GM12873 (cell line): ENCODE measurements around the gene DNAH2.

Source experiments
- TF ChIP-seq, protein P1 (sequence below): IDR thresholded peaks from 2 replicates; pipeline ENCODE4 v1.5.1; 2012; ENCODE audit warnings: low read depth, mild to moderate bottlenecking, moderate library complexity, low read length, control low read depth; ENCODE audit not compliant: insufficient read depth; ENCODE audit errors: missing control alignments

DNAH2 gene

DNA sequence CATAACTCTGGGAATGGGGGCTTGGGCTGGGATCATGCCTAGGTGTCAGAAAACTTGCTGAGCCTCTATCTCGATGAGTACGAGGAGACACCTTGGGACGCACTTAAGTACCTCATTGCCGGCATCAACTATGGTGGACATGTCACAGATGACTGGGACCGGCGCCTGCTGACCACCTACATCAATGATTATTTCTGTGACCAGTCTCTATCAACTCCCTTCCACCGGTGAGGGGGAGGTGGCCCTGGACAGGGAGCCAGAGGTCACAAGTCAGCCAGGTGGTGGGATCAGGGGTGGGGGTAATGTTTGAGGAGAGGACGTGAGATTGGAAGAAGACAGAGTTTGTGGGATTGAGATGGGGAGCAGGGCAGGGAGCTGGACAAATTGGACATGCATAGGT lies 113.1 kb downstream of the DNAH2 start:
- TF ChIP-seq, protein P1, sequence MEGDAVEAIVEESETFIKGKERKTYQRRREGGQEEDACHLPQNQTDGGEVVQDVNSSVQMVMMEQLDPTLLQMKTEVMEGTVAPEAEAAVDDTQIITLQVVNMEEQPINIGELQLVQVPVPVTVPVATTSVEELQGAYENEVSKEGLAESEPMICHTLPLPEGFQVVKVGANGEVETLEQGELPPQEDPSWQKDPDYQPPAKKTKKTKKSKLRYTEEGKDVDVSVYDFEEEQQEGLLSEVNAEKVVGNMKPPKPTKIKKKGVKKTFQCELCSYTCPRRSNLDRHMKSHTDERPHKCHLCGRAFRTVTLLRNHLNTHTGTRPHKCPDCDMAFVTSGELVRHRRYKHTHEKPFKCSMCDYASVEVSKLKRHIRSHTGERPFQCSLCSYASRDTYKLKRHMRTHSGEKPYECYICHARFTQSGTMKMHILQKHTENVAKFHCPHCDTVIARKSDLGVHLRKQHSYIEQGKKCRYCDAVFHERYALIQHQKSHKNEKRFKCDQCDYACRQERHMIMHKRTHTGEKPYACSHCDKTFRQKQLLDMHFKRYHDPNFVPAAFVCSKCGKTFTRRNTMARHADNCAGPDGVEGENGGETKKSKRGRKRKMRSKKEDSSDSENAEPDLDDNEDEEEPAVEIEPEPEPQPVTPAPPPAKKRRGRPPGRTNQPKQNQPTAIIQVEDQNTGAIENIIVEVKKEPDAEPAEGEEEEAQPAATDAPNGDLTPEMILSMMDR: no peak

DNA sequence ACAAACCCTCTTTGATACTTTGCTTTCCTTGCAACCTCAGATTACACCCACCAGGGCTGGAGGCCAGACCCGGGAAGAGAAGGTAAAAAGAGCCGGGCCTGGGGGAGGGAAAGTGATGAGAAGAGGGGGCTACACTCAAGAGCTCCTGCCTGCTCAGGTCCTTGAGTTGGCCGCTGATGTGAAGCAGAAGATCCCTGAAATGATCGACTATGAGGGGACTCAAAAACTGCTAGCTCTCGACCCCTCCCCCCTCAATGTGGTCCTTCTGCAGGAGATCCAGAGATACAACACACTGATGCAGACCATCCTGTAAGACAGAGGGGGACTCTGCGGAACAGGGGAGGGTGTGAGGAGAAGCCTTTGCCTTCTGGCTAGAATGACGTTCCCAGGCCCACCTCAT lies 113.7 kb downstream of the DNAH2 start:
- TF ChIP-seq, protein P1: no peak

DNA sequence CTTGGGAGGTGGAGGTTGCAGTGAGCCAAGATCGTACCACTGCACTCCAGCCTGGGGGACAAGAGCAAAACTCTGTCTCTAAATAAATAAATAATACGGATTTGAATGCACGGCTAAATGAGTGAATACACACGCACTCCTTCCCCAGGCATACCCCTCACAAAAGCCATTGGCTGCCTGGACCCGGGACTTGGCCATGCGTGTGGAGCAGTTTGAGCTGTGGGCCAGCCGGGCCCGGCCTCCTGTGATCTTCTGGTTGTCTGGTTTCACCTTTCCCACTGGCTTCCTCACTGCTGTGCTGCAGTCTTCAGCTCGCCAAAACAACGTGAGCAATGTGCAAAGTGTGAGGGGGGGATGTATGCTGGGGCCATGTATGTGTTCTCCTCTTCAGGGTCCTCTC lies 114.9 kb downstream of the DNAH2 start:
- TF ChIP-seq, protein P1: no peak

DNA sequence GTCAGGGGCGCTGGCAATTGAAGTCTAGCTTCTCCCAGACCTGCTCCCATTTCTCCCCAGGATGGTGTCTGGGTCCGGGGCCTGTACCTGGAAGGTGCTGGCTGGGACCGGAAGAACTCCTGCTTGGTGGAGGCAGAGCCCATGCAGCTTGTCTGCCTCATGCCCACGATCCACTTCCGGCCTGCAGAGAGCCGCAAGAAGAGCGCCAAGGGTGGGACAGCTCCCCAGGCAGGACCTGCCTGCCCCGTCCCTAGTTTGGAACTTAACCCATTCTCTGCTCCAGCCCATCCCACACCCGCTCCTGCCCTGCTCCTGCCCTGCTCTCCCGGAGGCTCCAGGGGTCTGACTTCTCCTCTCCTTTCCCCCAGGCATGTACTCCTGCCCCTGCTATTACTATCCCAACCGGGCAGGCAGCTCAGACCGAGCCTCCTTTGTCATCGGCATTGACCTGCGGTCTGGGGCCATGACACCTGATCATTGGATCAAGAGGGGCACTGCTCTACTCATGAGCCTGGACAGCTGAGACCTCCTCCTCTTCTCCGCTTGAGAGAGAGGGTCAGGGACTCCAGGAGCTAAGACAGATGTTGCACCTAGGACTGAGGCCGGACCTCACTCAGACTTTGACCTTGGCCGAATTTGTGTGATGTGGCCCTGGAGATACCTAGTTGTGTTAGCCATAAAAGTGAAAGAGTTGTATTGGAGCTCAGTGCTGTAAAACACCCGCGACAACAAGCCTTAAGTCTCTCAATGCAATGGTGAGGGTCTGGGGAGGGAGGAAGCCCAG lies 115.7 kb downstream of the DNAH2 start:
- TF ChIP-seq, protein P1: no peak

DNA sequence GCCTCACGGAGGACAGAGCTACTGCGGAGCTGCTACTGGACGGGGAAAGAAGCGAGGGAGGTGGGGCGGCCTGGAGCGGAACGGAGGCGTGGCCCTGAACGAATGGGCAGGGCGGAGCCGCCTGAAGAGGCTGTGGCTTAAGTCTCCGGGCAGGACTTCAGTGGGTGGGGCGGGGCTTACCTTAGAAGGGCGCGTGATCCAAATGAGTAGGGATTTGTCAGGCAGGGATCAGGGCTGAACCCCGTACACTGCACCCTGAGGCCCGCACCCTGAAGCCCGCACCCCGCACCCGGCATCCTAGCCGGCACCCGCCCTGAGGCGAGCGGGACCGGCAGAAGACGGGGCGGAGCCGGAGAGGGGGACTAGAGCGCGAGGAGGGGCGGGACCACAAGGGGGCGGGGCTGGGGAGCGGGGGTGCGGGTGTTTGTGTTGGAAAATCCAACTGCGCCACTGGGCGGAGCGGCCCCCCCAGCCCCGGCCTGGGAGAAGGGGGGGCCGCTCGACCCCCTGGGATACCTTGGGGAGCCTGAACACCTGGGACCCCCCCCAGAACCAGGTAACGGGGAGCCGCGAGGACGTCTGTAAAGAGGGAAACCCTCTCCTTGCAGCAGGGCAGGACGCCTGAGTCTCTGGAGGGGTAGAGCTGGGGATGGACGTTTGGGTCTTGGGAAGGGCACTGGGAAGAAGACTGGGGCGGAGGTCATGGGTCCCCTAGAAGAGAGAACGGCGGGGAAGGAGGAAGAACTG lies 116.4 kb downstream of the DNAH2 start, which contains the start of gene KDM6B:
Gene KDM6B (plus strand): TSS at position 423 of the 747 bp plus-strand sequence. CDS start 11,338 bp downstream, outside the sequence.
- TF ChIP-seq, protein P1: no peak

DNA sequence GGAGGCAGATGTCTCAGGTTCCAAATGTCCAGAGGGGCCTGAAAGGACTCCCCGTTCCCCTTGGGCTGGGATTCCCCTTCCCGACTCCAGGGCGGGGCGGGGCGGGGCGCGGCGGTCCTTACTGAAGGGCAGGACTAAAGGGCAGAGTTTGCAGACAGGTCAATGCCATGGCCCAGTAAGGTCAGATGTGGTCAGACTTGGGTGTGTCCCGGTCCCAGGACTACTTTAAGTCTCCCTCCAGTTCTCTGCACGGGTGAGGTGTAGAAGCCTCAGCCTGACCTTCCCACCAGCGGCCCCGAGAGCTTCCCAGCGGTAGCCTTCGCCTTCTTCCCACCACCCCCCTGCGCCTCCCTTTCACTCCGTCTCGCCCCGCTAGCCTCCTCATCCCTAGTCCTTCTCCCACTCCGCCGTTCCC lies 117.0 kb downstream of the DNAH2 start:
- TF ChIP-seq, protein P1: no peak

DNA sequence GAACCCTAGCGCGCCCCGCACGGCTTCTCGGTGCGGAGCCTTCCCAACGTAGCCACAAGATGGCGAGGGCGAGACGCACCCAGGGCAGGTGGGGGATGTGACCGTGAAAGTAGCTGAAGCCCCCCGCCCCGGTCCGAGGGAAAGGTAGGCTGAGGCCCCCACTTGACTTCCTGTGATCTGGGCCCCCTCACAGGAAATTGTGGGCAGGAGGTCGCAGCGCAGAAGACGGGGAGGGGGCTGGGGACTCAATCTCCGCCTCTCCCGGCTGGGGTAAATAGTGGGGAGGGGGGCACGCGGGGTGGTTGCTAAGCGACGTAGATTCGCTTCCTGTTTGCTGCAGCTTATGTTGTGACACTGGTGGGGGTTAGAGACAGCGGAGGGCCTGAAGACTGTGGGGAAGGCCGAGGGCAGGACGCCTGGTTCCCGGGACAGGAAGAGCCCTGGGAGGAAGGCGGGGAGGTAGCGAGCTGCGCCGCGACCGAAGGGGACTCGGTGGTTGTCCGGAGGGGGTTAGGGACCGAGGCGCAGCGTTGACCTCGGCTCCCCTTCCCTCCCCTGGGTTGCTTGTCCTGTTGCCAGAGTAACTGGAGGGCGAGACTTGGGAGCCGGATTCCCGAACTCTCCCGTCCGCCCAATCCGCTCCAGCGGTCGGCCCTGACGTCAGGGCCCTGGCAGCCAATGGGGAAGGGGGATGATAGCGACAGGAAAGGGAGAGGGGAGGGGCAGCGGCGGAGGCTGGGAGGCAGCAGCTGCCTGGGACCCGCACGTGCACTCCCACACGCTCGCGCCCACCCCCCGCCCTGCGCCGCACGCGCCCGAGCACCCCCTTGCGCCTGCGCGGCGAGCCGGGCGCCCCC lies 117.6 kb downstream of the DNAH2 start:
- TF ChIP-seq, protein P1: peak; percentile 77
